ENCODE results near the gene CLRN1.
"Not testable (repeated sequence)": the region's sequence is repeated elsewhere in the genome, so short reads cannot be mapped to it uniquely, and the experiment has no call there.

The CLRN1 gene

GRCh38 chr3:151002003-151002981 is 29.8 kb upstream of the CLRN1 start:
- in situ Hi-C loops (cut with MboI; ENCODE audit: low pct_unique_long_range_greater_than_20kb, low sequenced_read_pairs, unreplicated experiment) = no loop called here

GRCh38 chr3:150998996-150999395 is 26.5 kb upstream of the CLRN1 start:
- in situ Hi-C loops (cut with MboI; ENCODE audit: low pct_unique_long_range_greater_than_20kb, low sequenced_read_pairs, unreplicated experiment) = no loop called here
- DNase-seq (ENCODE audit: low spot score) = no peak
- TF ChIP-seq CTCF (IDR thresholded peaks at IDR 0.05; ENCODE audit: extremely low read depth, insufficient read depth, missing control alignments) = no peak

More at GRCh38 chr3:151002003-151002981, 29.8 kb upstream of the CLRN1 start:
- DNase-seq (ENCODE audit: low spot score) = no peak
- no peak for TF ChIP-seq CTCF (IDR thresholded peaks at IDR 0.05; ENCODE audit: extremely low read depth, insufficient read depth, missing control alignments)

- no peak for TF ChIP-seq CTCF (IDR thresholded peaks at IDR 0.05; ENCODE audit: extremely low read depth, insufficient read depth, missing control alignments)
- in situ Hi-C loops (cut with MboI; ENCODE audit: low pct_unique_long_range_greater_than_20kb, low sequenced_read_pairs, unreplicated experiment) = no loop called here
- no peak for DNase-seq (ENCODE audit: low spot score)
Measured at GRCh38 chr3:150996731-150997130, 24.2 kb upstream of the CLRN1 start.

- no peak for DNase-seq (ENCODE audit: low spot score)
- in situ Hi-C loops (cut with MboI; ENCODE audit: low pct_unique_long_range_greater_than_20kb, low sequenced_read_pairs, unreplicated experiment) = no loop called here
- TF ChIP-seq CTCF (IDR thresholded peaks at IDR 0.05; ENCODE audit: extremely low read depth, insufficient read depth, missing control alignments) = no peak
Measured at GRCh38 chr3:150995510-150995909, 23.0 kb upstream of the CLRN1 start.

- in situ Hi-C loops (cut with MboI; ENCODE audit: low pct_unique_long_range_greater_than_20kb, low sequenced_read_pairs, unreplicated experiment) = no loop called here
- DNase-seq (ENCODE audit: low spot score) = no peak
- TF ChIP-seq CTCF (IDR thresholded peaks at IDR 0.05; ENCODE audit: extremely low read depth, insufficient read depth, missing control alignments) = no peak
Measured at GRCh38 chr3:150989208-150989607, 16.7 kb upstream of the CLRN1 start.

GRCh38 chr3:150988395-150988794 is 15.9 kb upstream of the CLRN1 start:
- in situ Hi-C loops (cut with MboI; ENCODE audit: low pct_unique_long_range_greater_than_20kb, low sequenced_read_pairs, unreplicated experiment); DNase-seq (ENCODE audit: low spot score): not testable (repeated sequence)

GRCh38 chr3:150985711-150986110 is 13.2 kb upstream of the CLRN1 start:
- TF ChIP-seq CTCF (IDR thresholded peaks at IDR 0.05; ENCODE audit: extremely low read depth, insufficient read depth, missing control alignments) = no peak
- in situ Hi-C loops (cut with MboI; ENCODE audit: low pct_unique_long_range_greater_than_20kb, low sequenced_read_pairs, unreplicated experiment) = no loop called here
- no peak for DNase-seq (ENCODE audit: low spot score)
